Measurements from ENCODE around the gene C6orf136.

The C6orf136 gene

GRCh38 chr6:30685157-30686008, 38.5 kb downstream of the C6orf136 start:
- H3K4me3 ChIP-seq (ENCODE audit: low read length) = peak overlapping the region; percentile 70
- DNase-seq (ENCODE audit: low read depth) = peak; percentile 45
- peak; percentile 12 for TF ChIP-seq CTCF (IDR thresholded peaks at IDR 0.05; ENCODE audit: insufficient read depth, low read depth, low read length, missing control alignments)

GRCh38 chr6:30686009-30686907, 39.3 kb downstream of the C6orf136 start, which contains the start of gene PPP1R18:
PPP1R18 (minus strand) TSS chr6:30686645; CDS start chr6:30686018, 627 bp downstream.
- no peak for TF ChIP-seq CTCF (IDR thresholded peaks at IDR 0.05; ENCODE audit: insufficient read depth, low read depth, low read length, missing control alignments)
- DNase-seq (ENCODE audit: low read depth) = peak; percentile 72
- peak within 1 kb of the TSS; percentile 70 for H3K4me3 ChIP-seq (ENCODE audit: low read length)

- peak; percentile 98 for DNase-seq (ENCODE audit: low read depth)
- peak overlapping the region; percentile 70 for H3K4me3 ChIP-seq (ENCODE audit: low read length)
- TF ChIP-seq CTCF (IDR thresholded peaks at IDR 0.05; ENCODE audit: insufficient read depth, low read depth, low read length, missing control alignments) = no peak
These were observed 40.1 kb downstream of the C6orf136 start for GRCh38 chr6:30686908-30687658.

- H3K4me3 ChIP-seq (ENCODE audit: low read length) = peak overlapping the region; percentile 70
- peak; percentile 36 for DNase-seq (ENCODE audit: low read depth)
- TF ChIP-seq CTCF (IDR thresholded peaks at IDR 0.05; ENCODE audit: insufficient read depth, low read depth, low read length, missing control alignments) = peak; percentile 35
These were observed 40.9 kb downstream of the C6orf136 start for GRCh38 chr6:30687659-30688431.

- TF ChIP-seq CTCF (IDR thresholded peaks at IDR 0.05; ENCODE audit: insufficient read depth, low read depth, low read length, missing control alignments) = no peak
- DNase-seq (ENCODE audit: low read depth) = no peak
- H3K4me3 ChIP-seq (ENCODE audit: low read length) = no peak overlapping the region
These were observed 41.6 kb downstream of the C6orf136 start for GRCh38 chr6:30688569-30688968.
